H9 (cell line): Measurements from ENCODE around the gene VRK1. TPM values are rescaled to one million over a fixed set of nuclear protein-coding genes. Genes with fewer than 3 reads are reported as not detected.

ENCODE experiments used
- DNase-seq: peaks from one replicate; pipeline ENCODE4 v3.0.0-alpha.2; 2017
- H2AFZ ChIP-seq: one replicate; pipeline ENCODE4 v1.6.1; 2013; ENCODE audit warnings: mild to moderate bottlenecking, low read length, control low read depth, moderate library complexity
- H2AK5ac ChIP-seq: 2 replicates; pipeline ENCODE4 v1.6.1; 2013; ENCODE audit warnings: low read length, control low read depth, mixed read lengths; ENCODE audit not compliant: insufficient read length
- H2BK120ac ChIP-seq: one replicate; pipeline ENCODE4 v1.6.1; 2013; ENCODE audit warnings: low read depth, mild to moderate bottlenecking, low read length, control low read depth, inconsistent platforms; ENCODE audit not compliant: poor library complexity, severe bottlenecking
- H2BK12ac ChIP-seq: 2 replicates; pipeline ENCODE4 v1.6.1; 2013; ENCODE audit warnings: low read length, control low read depth, mixed read lengths, low read depth; ENCODE audit not compliant: insufficient read length
- H2BK15ac ChIP-seq: 2 replicates; pipeline ENCODE4 v1.6.1; 2013; ENCODE audit warnings: low read depth, low read length, control low read depth
- H2BK20ac ChIP-seq: one replicate; pipeline ENCODE4 v1.6.1; 2013; ENCODE audit warnings: low read depth, mild to moderate bottlenecking, low read length, control low read depth, inconsistent platforms; ENCODE audit not compliant: poor library complexity, severe bottlenecking
- H2BK5ac ChIP-seq: 2 replicates; pipeline ENCODE4 v1.6.1; 2013; ENCODE audit warnings: low read length, control low read depth, mixed read lengths; ENCODE audit not compliant: insufficient read length
- H3K14ac ChIP-seq: 2 replicates; pipeline ENCODE4 v1.6.1; 2013; ENCODE audit warnings: low read length, control low read depth; ENCODE audit not compliant: insufficient read depth
- H3K18ac ChIP-seq: 2 replicates; pipeline ENCODE4 v1.6.1; 2013; ENCODE audit warnings: low read depth, mild to moderate bottlenecking, mixed read lengths, low read length, control low read depth; ENCODE audit not compliant: insufficient read length
- H3K23ac ChIP-seq: 2 replicates; pipeline ENCODE4 v1.6.1; 2013; ENCODE audit warnings: low read length, control low read depth, mixed read lengths, low read depth; ENCODE audit not compliant: insufficient read length
- H3K23me2 ChIP-seq: 2 replicates; pipeline ENCODE4 v1.6.1; 2013; ENCODE audit warnings: low read depth, mild to moderate bottlenecking, mixed read lengths, low read length, control low read depth; ENCODE audit not compliant: insufficient read length, poor library complexity, severe bottlenecking
- H3K27ac ChIP-seq: 2 replicates; pipeline ENCODE4 v1.5.1; 2013; ENCODE audit warnings: low read length, control low read depth, mixed read lengths, low read depth; ENCODE audit not compliant: insufficient read length
- H3K27me3 ChIP-seq: 2 replicates; pipeline ENCODE4 v1.6.1; 2013; ENCODE audit warnings: low read length, control low read depth, inconsistent platforms; ENCODE audit not compliant: insufficient read depth
- H3K4ac ChIP-seq: 2 replicates; pipeline ENCODE4 v1.6.1; 2013; ENCODE audit warnings: low read depth, mild to moderate bottlenecking, control low read depth, inconsistent platforms, low read length, moderate library complexity
- H3K4me1 ChIP-seq: 2 replicates; pipeline ENCODE4 v1.6.1; 2013; ENCODE audit warnings: low read length, control low read depth, inconsistent platforms; ENCODE audit not compliant: insufficient read depth
- H3K4me2 ChIP-seq: 2 replicates; pipeline ENCODE4 v1.6.1; 2013; ENCODE audit warnings: low read length, control low read depth, mixed read lengths; ENCODE audit not compliant: insufficient read length, insufficient read depth
- H3K56ac ChIP-seq: 2 replicates; pipeline ENCODE4 v1.6.1; 2013; ENCODE audit warnings: low read depth, mild to moderate bottlenecking, mixed read lengths, low read length, control low read depth; ENCODE audit not compliant: insufficient read length
- H3K79me1 ChIP-seq: 2 replicates; pipeline ENCODE4 v1.6.1; 2013; ENCODE audit warnings: low read depth, mild to moderate bottlenecking, moderate library complexity, low read length, control low read depth, inconsistent platforms; ENCODE audit not compliant: insufficient read depth, poor library complexity, severe bottlenecking
- H3K79me2 ChIP-seq: 2 replicates; pipeline ENCODE4 v1.6.1; 2013; ENCODE audit warnings: low read length, control low read depth, inconsistent platforms; ENCODE audit not compliant: insufficient read depth
- H3K9ac ChIP-seq: 2 replicates; pipeline ENCODE4 v1.6.1; 2013; ENCODE audit warnings: low read length, control low read depth, mixed read lengths; ENCODE audit not compliant: insufficient read length; ENCODE audit errors: extremely low read depth
- H3K9me3 ChIP-seq: one replicate; pipeline ENCODE4 v1.6.1; 2013; ENCODE audit warnings: low read depth, low read length, inconsistent platforms; ENCODE audit not compliant: control insufficient read depth
- H3T11ph ChIP-seq: one replicate; pipeline ENCODE4 v1.6.1; 2013; ENCODE audit warnings: mild to moderate bottlenecking, low read length, control low read depth, inconsistent platforms
- H4K20me1 ChIP-seq: one replicate; pipeline ENCODE4 v1.6.1; 2013; ENCODE audit not compliant: control insufficient read depth, insufficient read length, insufficient read depth
- H4K5ac ChIP-seq: 2 replicates; pipeline ENCODE4 v1.6.1; 2013; ENCODE audit warnings: low read depth, mild to moderate bottlenecking, mixed read lengths, low read length, control low read depth; ENCODE audit not compliant: insufficient read length
- H4K8ac ChIP-seq: replicated peaks from 2 replicates; pipeline ENCODE4 v1.6.1; 2013; ENCODE audit warnings: low read length, control low read depth, mixed read lengths, low read depth; ENCODE audit not compliant: insufficient read length
- H4K91ac ChIP-seq: 2 replicates; pipeline ENCODE4 v1.6.1; 2013; ENCODE audit warnings: low read depth, mild to moderate bottlenecking, moderate library complexity, mixed read lengths, low read length, control low read depth; ENCODE audit not compliant: insufficient read length
- H3K27ac Mint-ChIP-seq, 3 experiments: 2 replicates in 2 of 3; 3 replicates in 1 of 3; pipeline ENCODE4 v1.8.0; 2020 to 2021; ENCODE audit warnings: mixed read lengths in 3 of 3, mild to moderate bottlenecking in 1 of 3, moderate library complexity in 1 of 3
- H3K27me3 Mint-ChIP-seq: 2 replicates; pipeline ENCODE4 v1.8.0; 2021; ENCODE audit warnings: low read depth, mild to moderate bottlenecking, moderate library complexity, mixed read lengths
- H3K36me3 Mint-ChIP-seq, 3 experiments: 2 replicates in 2 of 3; 3 replicates in 1 of 3; pipeline ENCODE4 v1.8.0; 2020 to 2021; ENCODE audit warnings: low read depth in 3 of 3, mixed read lengths in 3 of 3; ENCODE audit not compliant: insufficient read depth in 1 of 3
- H3K4me1 Mint-ChIP-seq, 2 experiments: 2 replicates each; pipeline ENCODE4 v1.8.0; 2020; ENCODE audit warnings: mixed read lengths in 2 of 2
- H3K4me3 Mint-ChIP-seq, 2 experiments: 2 replicates in 1 of 2; 3 replicates in 1 of 2; pipeline ENCODE4 v1.8.0; 2020 to 2021; ENCODE audit warnings: mild to moderate bottlenecking in 2 of 2, mixed read lengths in 2 of 2, moderate library complexity in 1 of 2
- H3K9me3 Mint-ChIP-seq, 2 experiments: 2 replicates in 1 of 2; 3 replicates in 1 of 2; pipeline ENCODE4 v1.8.0; 2020; ENCODE audit warnings: mild to moderate bottlenecking in 2 of 2, mixed read lengths in 2 of 2, moderate library complexity in 1 of 2
- CTCF ChIP-seq: fragments of 200-600 bp; sonication (generic); conservative IDR thresholded peaks from 3 replicates; pipeline ENCODE4 v1.8.0; 2021; ENCODE audit warnings: antibody characterized with exemption, mild to moderate bottlenecking
- WGBS: extraction: QIAGEN DNeasy Blood & Tissue Kit; methylation state at CpG from one replicate; pipeline ENCODE4 v1.1.7; 2013; ENCODE audit warnings: missing lambda C conversion rate, low lambda C conversion rate, mixed read lengths; ENCODE audit not compliant: insufficient read length; ENCODE audit errors: extremely low coverage; 5-methylcytosine and 5-hydroxymethylcytosine counted together
- total RNA-seq: library from RNA; stranded (reverse); gene quantifications from 2 replicates; pipeline ENCODE4 v1.2.1, GENCODE V29; 2021

Gene VRK1
- total RNA-seq, 1 experiment from 2014 or later: 55.7 TPM

- Histone ChIP-seq H4K8ac (no peak overlapping the region), H3K27ac (no peak overlapping the region), H3K56ac (no peak overlapping the region), H2BK5ac (no peak overlapping the region), H2BK20ac (no peak overlapping the region), H3K18ac (no peak overlapping the region), H3K27me3 (no peaks in the 10 kb centered on the region), H3K4ac (no peak overlapping the region), H3K23ac (no peak overlapping the region), H2BK120ac (no peak overlapping the region), H4K5ac (no peak overlapping the region), H3K9me3 (no peaks in the 10 kb centered on the region), H3K23me2 (no peaks in the 10 kb centered on the region), H3K79me2 (no peaks in the 10 kb centered on the region), H2AFZ (no peak overlapping the region), H4K20me1 (peaks cover 3% of the 10 kb centered on the region), H2BK15ac (no peak overlapping the region), H3K4me2 (no peak overlapping the region), H3K14ac (no peak overlapping the region), H3K79me1 (no peaks in the 10 kb centered on the region), H3T11ph (no peak overlapping the region), H2AK5ac (no peak overlapping the region), H2BK12ac (no peak overlapping the region), H3K9ac (no peak overlapping the region), H3K4me1 (peaks cover 3% of the 10 kb centered on the region; the same call in 1 of the 2 replicates), H4K91ac (no peak overlapping the region)
- Mint-ChIP-seq H3K4me1 (peaks cover 8 to 13% of the 10 kb centered on the region in 2 experiments), H3K27me3 (peaks cover 2% of the 10 kb centered on the region; the same call in 1 of the 2 replicates), H3K4me3 (no peak overlapping the region), H3K27ac (no peak overlapping the region), H3K9me3 (no peaks in the 10 kb centered on the region; a peak in 1 of 5 replicates), H3K36me3 (no peaks in the 10 kb centered on the region)
- WGBS: no CpG with 5 or more reads among the region's 10 CpGs
- no peak for TF ChIP-seq CTCF
- DNase-seq: no peak
These were observed 132.8 kb downstream of the VRK1 start for GRCh38 chr14:96929950-96930349.
